Right lobe of liver (tissue), 6 donors: Measurements from ENCODE around the gene LEMD1. TPM values are rescaled to one million over a fixed set of nuclear protein-coding genes. Genes with fewer than 3 reads are reported as not detected.
A peak's percentile ranks its signal among the peaks of the same experiment; 100 is the strongest.

Source experiments
- ATAC-seq, 4 donors: fragments of 200-7000 bp; cut with Tn5 transposase; one replicate each; pipeline ENCODE4 v1.9.1; 2020; ENCODE audit warnings: mild to moderate bottlenecking in 4 of 4, moderate library complexity in 4 of 4
- DNase-seq, 3 donors: peaks; one replicate each; pipeline ENCODE4 v3.0.0-alpha.2; 2020
- H3K27ac ChIP-seq, 3 donors: fragments of 200-600 bp; one replicate each; pipeline ENCODE4 v1.8.0; 2022
- H3K27me3 ChIP-seq, 2 donors: fragments of 200-600 bp; one replicate each; pipeline ENCODE4 v1.8.0; 2022
- H3K36me3 ChIP-seq, 4 donors: fragments of 200-600 bp; sonication (generic) in 1 of 4; one replicate each; pipeline versions ENCODE4 v1.5.1 to v1.8.0; 2017 to 2022; ENCODE audit warnings: control low read depth in 1 of 4
- H3K4me1 ChIP-seq, 4 donors: fragments of 200-600 bp; sonication (generic) in 1 of 4; one replicate each; pipeline versions ENCODE4 v1.5.1 to v1.8.0; 2017 to 2022; ENCODE audit warnings: control low read depth in 1 of 4
- H3K4me3 ChIP-seq, 3 donors: fragments of 200-600 bp; one replicate each; pipeline ENCODE4 v1.8.0; 2022
- H3K9me3 ChIP-seq, 4 donors: fragments of 200-600 bp; sonication (generic) in 1 of 4; one replicate each; pipeline versions ENCODE4 v1.5.1 to v1.8.0; 2017 to 2022; ENCODE audit warnings: control low read depth in 1 of 4
- POLR2A ChIP-seq: fragments of 450-650 bp; IDR thresholded peaks from one replicate; pipeline ENCODE4 v1.6.1; 2017; ENCODE audit warnings: antibody characterized with exemption, mild to moderate bottlenecking
- WGBS: methylation state at CpG from one replicate; pipeline ENCODE4 v1.1.6; 2018; ENCODE audit warnings: low coverage, low lambda C conversion rate; ENCODE audit not compliant: insufficient coverage; ENCODE audit errors: missing lambda C conversion rate; 5-methylcytosine and 5-hydroxymethylcytosine counted together
- intact Hi-C, 2 donors: fragments of 100-400 bp; cut with DNase I; formaldehyde crosslinking; loops; one replicate each; pipeline versions ENCODE4 v1.11.2 to v1.14.1; 2022
- total RNA-seq, 6 experiments: library from RNA; depleted of rRNA in 2 of 6; stranded (reverse); fragments of >200 nt in 2 of 6; fragmentation: NEBNext Ultra II Directional in 3 of 6; extraction: Animal tissue kit (Norgen Biotek cat#: 25700) in 3 of 6; gene quantifications; one replicate each; pipeline versions ENCODE4 v1.1.0 to v1.2.4, GENCODE V29; 2016 to 2023
- TF ChIP-seq, protein P1 (sequence below), 4 donors: fragments of 200-600 bp in 3 of 4; fragments of 450-650 bp in 1 of 4; IDR thresholded peaks; one replicate each; pipeline versions ENCODE4 v1.5.1 to v1.8.0; 2016 to 2022; ENCODE audit warnings: antibody characterized with exemption in 4 of 4, mild to moderate bottlenecking in 2 of 4
- donor health status: DM: no; HTN: yes; CAD: no.
- donor health status: DM: no; HTN: no; CAD: no.
- donor health status: DM: no; HTN: no; CAD: no.
- donor health status: DM: no; HTN: yes; CAD: no.
- donor health status: DM: no; HTN: yes; CAD: no.

LEMD1 gene
- total RNA-seq, 6 experiments from 2014 or later, result not detected

DNA sequence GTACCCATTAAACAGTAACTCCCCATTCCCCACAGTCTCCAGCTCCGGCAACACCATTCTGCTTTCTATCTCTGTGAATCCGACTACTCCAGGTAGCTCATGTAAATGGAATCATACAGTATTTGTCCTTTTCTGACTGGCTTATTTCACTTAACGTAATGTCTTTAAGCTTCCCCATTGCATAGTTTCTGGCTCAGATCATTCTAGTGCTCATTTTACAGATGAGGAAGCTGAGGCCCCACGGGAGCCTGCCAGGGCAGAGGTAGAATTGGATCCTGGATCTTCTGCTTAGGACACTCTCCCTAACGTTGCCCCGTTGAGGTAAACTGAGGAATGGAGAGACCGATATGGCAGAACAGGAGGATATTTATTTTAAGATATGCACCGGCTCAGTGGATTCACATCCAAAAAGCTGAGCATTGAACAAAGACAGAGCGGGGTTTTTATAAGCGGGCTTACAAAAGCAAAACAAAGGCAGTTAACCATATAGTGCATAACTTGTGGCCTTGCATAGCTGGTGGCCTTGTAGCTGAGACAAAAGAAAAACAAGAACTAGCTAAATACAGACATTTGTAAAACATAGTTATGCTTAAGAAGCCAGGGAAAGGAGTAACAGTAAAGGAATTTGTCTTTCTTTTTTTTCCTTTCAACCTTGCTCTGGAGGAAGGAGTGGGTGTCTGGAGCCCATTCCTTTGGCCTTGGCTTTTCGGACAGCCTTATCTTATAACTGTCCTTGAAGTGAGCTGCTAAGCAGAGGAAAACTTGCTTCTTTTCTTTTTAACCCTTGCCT, 49.8 kb downstream of the LEMD1 start:
- ATAC-seq, result peak in 2 of 4 donors; percentile 29 to 42
- DNase-seq, result no peak
- 49% methylated on average over 11 of the region's 11 CpGs for WGBS
- Histone ChIP-seq H3K9me3 (no peaks in the 10 kb centered on the region), H3K27ac (no peak overlapping the region), H3K27me3 (peaks cover 0 to 25% of the 10 kb centered on the region in 2 donors), H3K4me1 (no peaks in the 10 kb centered on the region), H3K4me3 (no peak overlapping the region), H3K36me3 (no peaks in the 10 kb centered on the region)
- intact Hi-C loops, result no loop called here
- no peak for TF ChIP-seq POLR2A
- TF ChIP-seq, protein P1, sequence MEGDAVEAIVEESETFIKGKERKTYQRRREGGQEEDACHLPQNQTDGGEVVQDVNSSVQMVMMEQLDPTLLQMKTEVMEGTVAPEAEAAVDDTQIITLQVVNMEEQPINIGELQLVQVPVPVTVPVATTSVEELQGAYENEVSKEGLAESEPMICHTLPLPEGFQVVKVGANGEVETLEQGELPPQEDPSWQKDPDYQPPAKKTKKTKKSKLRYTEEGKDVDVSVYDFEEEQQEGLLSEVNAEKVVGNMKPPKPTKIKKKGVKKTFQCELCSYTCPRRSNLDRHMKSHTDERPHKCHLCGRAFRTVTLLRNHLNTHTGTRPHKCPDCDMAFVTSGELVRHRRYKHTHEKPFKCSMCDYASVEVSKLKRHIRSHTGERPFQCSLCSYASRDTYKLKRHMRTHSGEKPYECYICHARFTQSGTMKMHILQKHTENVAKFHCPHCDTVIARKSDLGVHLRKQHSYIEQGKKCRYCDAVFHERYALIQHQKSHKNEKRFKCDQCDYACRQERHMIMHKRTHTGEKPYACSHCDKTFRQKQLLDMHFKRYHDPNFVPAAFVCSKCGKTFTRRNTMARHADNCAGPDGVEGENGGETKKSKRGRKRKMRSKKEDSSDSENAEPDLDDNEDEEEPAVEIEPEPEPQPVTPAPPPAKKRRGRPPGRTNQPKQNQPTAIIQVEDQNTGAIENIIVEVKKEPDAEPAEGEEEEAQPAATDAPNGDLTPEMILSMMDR (IDR thresholded peaks at IDR 0.05), result no peak

DNA sequence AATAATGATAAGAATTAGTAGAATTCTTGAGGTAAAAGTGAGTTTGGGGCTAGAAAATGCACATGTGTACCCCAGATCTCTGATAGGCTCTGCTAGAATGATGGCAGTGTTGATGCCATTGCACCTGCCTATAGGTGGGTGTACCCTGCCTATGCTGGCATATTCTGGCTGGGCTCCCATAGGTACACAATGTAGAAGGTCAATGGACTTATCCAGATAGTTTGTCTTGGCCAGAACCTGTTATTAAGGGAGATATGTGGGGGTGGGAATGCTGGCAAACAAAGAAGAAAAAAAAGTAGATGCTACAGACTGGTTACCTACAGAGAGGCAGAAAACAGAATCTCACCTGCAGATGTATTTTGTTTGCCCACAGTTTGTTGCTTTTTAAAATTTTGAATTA, 51.1 kb downstream of the LEMD1 start:
- Histone ChIP-seq H3K27ac (no peak overlapping the region), H3K4me1 (no peaks in the 10 kb centered on the region), H3K36me3 (no peaks in the 10 kb centered on the region), H3K4me3 (no peak overlapping the region), H3K27me3 (peaks cover 0 to 36% of the 10 kb centered on the region in 2 donors), H3K9me3 (no peaks in the 10 kb centered on the region)
- DNase-seq, result no peak
- intact Hi-C loops, result no loop called here
- peak; percentile 51 to 65 (median 56) for ATAC-seq
- TF ChIP-seq, protein P1 (IDR thresholded peaks at IDR 0.05), result no peak
- TF ChIP-seq POLR2A, result no peak

DNA sequence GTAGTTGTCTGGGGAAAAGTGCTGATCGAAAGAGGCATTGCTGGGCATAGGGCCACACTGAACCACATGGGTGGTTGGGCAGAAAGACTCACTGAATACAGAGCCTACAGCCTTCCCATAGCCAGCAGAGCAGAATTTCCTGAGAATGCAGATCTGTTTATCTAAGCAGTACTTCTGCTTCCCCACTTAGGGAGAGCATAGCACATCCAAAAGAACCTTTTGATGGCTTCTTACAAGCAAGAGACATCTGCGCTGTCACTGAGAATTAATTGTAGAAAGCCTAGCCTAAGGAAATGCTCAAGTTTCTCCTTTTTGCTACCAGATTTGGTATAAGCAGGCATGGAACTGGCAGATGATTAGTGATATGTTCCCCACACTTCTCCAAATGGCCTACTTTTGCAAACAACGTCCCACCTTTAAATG, 52.1 kb downstream of the LEMD1 start:
- Histone ChIP-seq H3K36me3 (no peaks in the 10 kb centered on the region), H3K27me3 (peaks cover 0 to 36% of the 10 kb centered on the region in 2 donors), H3K27ac (no peak overlapping the region), H3K4me1 (no peaks in the 10 kb centered on the region), H3K9me3 (no peaks in the 10 kb centered on the region), H3K4me3 (no peak overlapping the region)
- 40% methylated on average over 3 of the region's 3 CpGs for WGBS
- no peak for TF ChIP-seq POLR2A
- TF ChIP-seq, protein P1 (IDR thresholded peaks at IDR 0.05), result no peak
- intact Hi-C loops, result no loop called here
- ATAC-seq (peak; percentile 25 to 46 (median 36)), DNase-seq (no peak)

DNA sequence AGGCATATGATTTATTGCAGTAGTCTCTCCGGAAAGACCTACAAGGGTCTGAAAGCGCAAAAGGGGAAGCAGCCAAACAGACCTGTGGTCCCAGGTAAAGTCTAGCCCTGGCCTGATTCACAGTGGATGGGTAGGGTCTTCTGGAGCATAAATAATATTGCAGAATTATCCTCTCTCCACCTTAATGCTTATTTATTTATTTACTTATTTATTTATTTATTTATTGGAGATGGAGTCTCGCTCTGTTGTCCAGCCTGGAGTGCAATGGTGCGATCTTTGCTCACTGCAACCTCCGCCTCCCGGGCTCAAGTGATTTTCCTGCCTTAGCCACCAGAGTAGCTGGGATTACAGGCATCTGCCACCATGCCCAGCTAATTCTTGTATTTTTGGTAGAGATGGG, 53.4 kb downstream of the LEMD1 start:
- DNase-seq, result no peak
- intact Hi-C loops, result no loop called here
- WGBS, result 86% methylated on average over 5 of the region's 6 CpGs
- TF ChIP-seq, protein P1 (IDR thresholded peaks at IDR 0.05), result no peak
- TF ChIP-seq POLR2A, result no peak
- peaks cover 0 to 29% of the 10 kb centered on the region in 2 donors for H3K27me3 ChIP-seq
- no peak overlapping the region for H3K4me3 ChIP-seq
- no peaks in the 10 kb centered on the region for H3K9me3 ChIP-seq
- H3K4me1 ChIP-seq, result no peaks in the 10 kb centered on the region
- H3K36me3 ChIP-seq, result no peaks in the 10 kb centered on the region
- no peak for ATAC-seq
- H3K27ac ChIP-seq, result no peak overlapping the region
